ENCODE results near the gene C1orf35.

GRCh38 chr1:228122921-228123441 lies 19.9 kb upstream of the C1orf35 start:
- no peak for TF ChIP-seq ZBTB33 (IDR thresholded peaks at IDR 0.05)
- no peak for TF ChIP-seq CTCF (IDR thresholded peaks at IDR 0.05; ENCODE audit: low read depth, low read length, missing input control)
- no peak for TF ChIP-seq GABPA (IDR thresholded peaks at IDR 0.05 in 1 of 2, conservative IDR thresholded peaks at IDR 0.05 in 1 of 2)
- no peak for TF ChIP-seq RXRA (IDR thresholded peaks at IDR 0.05)
- no peak for TF ChIP-seq REST (IDR thresholded peaks at IDR 0.05)
- TF ChIP-seq MAX (IDR thresholded peaks at IDR 0.05) = no peak
- no peak for TF ChIP-seq TAF1 (conservative IDR thresholded peaks at IDR 0.05)
- no peak for TF ChIP-seq RAD21 (IDR thresholded peaks at IDR 0.05)
- no peak for TF ChIP-seq JUND (IDR thresholded peaks at IDR 0.05)
- TF ChIP-seq EGR1 (IDR thresholded peaks at IDR 0.05; ENCODE audit: low read depth in 2 of 2) = no peak
- no peak for TF ChIP-seq ATF3 (IDR thresholded peaks at IDR 0.05)

Measured in liver (tissue), 3 donors.